Right cardiac atrium (tissue), 5 donors: Measurements from ENCODE around the gene RACK1. TPM values are rescaled to one million over a fixed set of nuclear protein-coding genes. Genes with fewer than 3 reads are reported as not detected.

Experiments
- ATAC-seq, 2 donors: fragments of 200-7000 bp; cut with Tn5 transposase; one replicate each; pipeline versions ENCODE4 v1.8.0 to v1.9.1; 2020; ENCODE audit warnings: moderate library complexity in 2 of 2, mild to moderate bottlenecking in 1 of 2
- DNase-seq, 3 donors: peaks; one replicate each; pipeline ENCODE4 v3.0.0-alpha.2; 2020
- H3K27ac ChIP-seq: one replicate; pipeline ENCODE4 v1.5.1; 2013; ENCODE audit warnings: mild to moderate bottlenecking, low read length, control low read depth, moderate library complexity
- H3K27me3 ChIP-seq: one replicate; pipeline ENCODE4 v1.6.1; 2013; ENCODE audit not compliant: control insufficient read depth, insufficient read depth
- H3K4me1 ChIP-seq: one replicate; pipeline ENCODE4 v1.6.1; 2013; ENCODE audit warnings: low read length; ENCODE audit not compliant: control insufficient read depth, insufficient read depth
- H3K4me3 ChIP-seq: one replicate; pipeline ENCODE4 v1.5.1; 2013; ENCODE audit warnings: low read length, control low read depth
- H3K9me3 ChIP-seq: one replicate; pipeline ENCODE4 v1.6.1; 2013; ENCODE audit warnings: low read length; ENCODE audit not compliant: control insufficient read depth
- WGBS: extraction: QIAGEN DNeasy Blood & Tissue Kit; methylation state at CpG from one replicate; pipeline ENCODE4 v1.1.7; 2013; 5-methylcytosine and 5-hydroxymethylcytosine counted together
- intact Hi-C, 4 donors: fragments of 100-400 bp; cut with DNase I; formaldehyde crosslinking; loops; one replicate each; pipeline versions ENCODE4 v1.11.0 to v1.14.0; 2022 to 2023
- polyA plus RNA-seq: library from polyadenylated mRNA; stranded (reverse); fragments of 200-250 nt; gene quantifications from one replicate; pipeline ENCODE4 v1.2.3, GENCODE V29; 2013
- total RNA-seq, 4 donors: library from RNA; stranded (reverse); fragmentation: NEBNext Ultra II Directional; extraction: Animal tissue kit (Norgen Biotek cat#: 25700); gene quantifications; one replicate each; pipeline ENCODE4 v1.2.1, GENCODE V29; 2021
- donor health status: healthy with polysubstance abuse.
- donor health status: DM: no; HTN: yes; CAD: no.
- donor health status: DM: no; HTN: no; CAD: no.
- donor health status: DM: no; HTN: yes; CAD: no; lungs with severe emphysema.
- donor health status: DM: yes; HTN: yes; CAD: no.

Gene RACK1
- total and polyA plus RNA-seq, 5 donors: 698 to 1,031 (median 753) TPM

- Histone ChIP-seq H3K27ac (peak overlapping the region; percentile 3), H3K4me3 (peak overlapping the region; percentile 89), H3K27me3 (no peaks in the 10 kb centered on the region), H3K9me3 (no peaks in the 10 kb centered on the region), H3K4me1 (no peaks in the 10 kb centered on the region)
- ATAC-seq (no peak), DNase-seq (no peak)
- 25% methylated on average over 2 of the region's 2 CpGs for WGBS
- intact Hi-C loops: no loop called here
Measured at GRCh38 chr5:181259283-181259682, 15.6 kb upstream of the RACK1 start.

GRCh38 chr5:181258576-181258975, 14.9 kb upstream of the RACK1 start:
- 52% methylated on average over 3 of the region's 3 CpGs for WGBS
- peak overlapping the region; percentile 89 for H3K4me3 ChIP-seq
- no peaks in the 10 kb centered on the region for H3K9me3 ChIP-seq
- intact Hi-C loops: no loop called here
- H3K27ac ChIP-seq: no peak overlapping the region
- ATAC-seq: no peak
- H3K27me3 ChIP-seq: no peaks in the 10 kb centered on the region
- DNase-seq: no peak
- H3K4me1 ChIP-seq: no peaks in the 10 kb centered on the region

- WGBS: 73% methylated on average over 7 of the region's 7 CpGs
- no peak for DNase-seq
- H3K9me3 ChIP-seq: no peaks in the 10 kb centered on the region
- ATAC-seq: no peak
- H3K27me3 ChIP-seq: no peaks in the 10 kb centered on the region
- no peak overlapping the region for H3K4me3 ChIP-seq
- H3K4me1 ChIP-seq: no peaks in the 10 kb centered on the region
- H3K27ac ChIP-seq: no peak overlapping the region
- intact Hi-C loops: no loop called here
Measured at GRCh38 chr5:181255836-181256578, 12.3 kb upstream of the RACK1 start.

- intact Hi-C loops: no loop called here
- no peak for DNase-seq
- WGBS: 32% methylated on average over 1 of the region's 1 CpG
- H3K27ac ChIP-seq: no peak overlapping the region
- no peaks in the 10 kb centered on the region for H3K4me1 ChIP-seq
- H3K9me3 ChIP-seq: no peaks in the 10 kb centered on the region
- H3K27me3 ChIP-seq: no peaks in the 10 kb centered on the region
- H3K4me3 ChIP-seq: no peak overlapping the region
- ATAC-seq: no peak
Measured at GRCh38 chr5:181255276-181255675, 11.6 kb upstream of the RACK1 start.

GRCh38 chr5:181248277-181248676, 4.6 kb upstream of the RACK1 start:
- Histone ChIP-seq H3K27ac (peak overlapping the region; percentile 86), H3K9me3 (no peaks in the 10 kb centered on the region), H3K4me3 (peak overlapping the region; percentile 48), H3K27me3 (no peaks in the 10 kb centered on the region), H3K4me1 (peaks cover 3% of the 10 kb centered on the region)
- WGBS: 68% methylated on average over 4 of the region's 4 CpGs
- DNase-seq (no peak), ATAC-seq (no peak)
- intact Hi-C loops: loop anchor here in 2 of 4 donors (10.0 kb wide), 1 partner anchor 63 kb away; no protein-coding TSS in a partner anchor

GRCh38 chr5:181246276-181247049, 2.8 kb upstream of the RACK1 start:
- intact Hi-C loops: loop anchor here in 2 of 4 donors (10.0 kb wide), 1 partner anchor 62 kb away; no protein-coding TSS in a partner anchor
- no peaks in the 10 kb centered on the region for H3K9me3 ChIP-seq
- H3K27ac ChIP-seq: peak overlapping the region; percentile 98
- peaks cover 6% of the 10 kb centered on the region for H3K4me1 ChIP-seq
- under 1% methylated on average over 55 of the region's 55 CpGs for WGBS
- H3K27me3 ChIP-seq: no peaks in the 10 kb centered on the region
- DNase-seq: peak; percentile 94 to 97 (median 97)
- ATAC-seq: peak; percentile 88 to 91
- peak overlapping the region; percentile 63 for H3K4me3 ChIP-seq

GRCh38 chr5:181245427-181246275, 1.9 kb upstream of the RACK1 start:
- Histone ChIP-seq H3K27me3 (no peaks in the 10 kb centered on the region), H3K27ac (peak overlapping the region; percentile 98), H3K4me3 (peak overlapping the region; percentile 63), H3K4me1 (peaks cover 6% of the 10 kb centered on the region), H3K9me3 (no peaks in the 10 kb centered on the region)
- DNase-seq (peak in 1 of 3 donors; percentile 57), ATAC-seq (no peak)
- intact Hi-C loops: loop anchor here in 3 of 4 donors (2.0 to 10.0 kb wide), 2 partner anchors 23 to 61 kb away; partner anchors contain the start of gene TRIM41 (in 1 of the 3)
- WGBS: 27% methylated on average over 34 of the region's 34 CpGs

GRCh38 chr5:181243018-181243563, 615 bp downstream of the RACK1 start:
- under 1% methylated on average over 25 of the region's 25 CpGs for WGBS
- no peaks in the 10 kb centered on the region for H3K27me3 ChIP-seq
- H3K4me3 ChIP-seq: peak overlapping the region; percentile 90
- peak overlapping the region; percentile 95 for H3K27ac ChIP-seq
- peaks cover 6% of the 10 kb centered on the region for H3K4me1 ChIP-seq
- intact Hi-C loops: loop anchor here in 2 of 4 donors (10.0 kb wide), 1 partner anchor 58 kb away; no protein-coding TSS in a partner anchor
- DNase-seq (no peak), ATAC-seq (peak; percentile 0)
- H3K9me3 ChIP-seq: no peaks in the 10 kb centered on the region

GRCh38 chr5:181242031-181242451, 1.7 kb downstream of the RACK1 start:
- Histone ChIP-seq H3K27me3 (no peaks in the 10 kb centered on the region), H3K4me3 (peak overlapping the region; percentile 90), H3K9me3 (no peaks in the 10 kb centered on the region), H3K4me1 (peaks cover 3% of the 10 kb centered on the region), H3K27ac (peak overlapping the region; percentile 43)
- ATAC-seq: no peak
- 24% methylated on average over 6 of the region's 6 CpGs for WGBS
- intact Hi-C loops: loop anchor here in 2 of 4 donors (10.0 kb wide), 1 partner anchor 57 kb away; no protein-coding TSS in a partner anchor
- DNase-seq: no peak

GRCh38 chr5:181241393-181241975, 2.2 kb downstream of the RACK1 start:
- WGBS: 35% methylated on average over 6 of the region's 6 CpGs
- DNase-seq (no peak), ATAC-seq (no peak)
- H3K4me3 ChIP-seq: no peak overlapping the region
- H3K27ac ChIP-seq: peak overlapping the region; percentile 16
- no peaks in the 10 kb centered on the region for H3K27me3 ChIP-seq
- intact Hi-C loops: loop anchor here in 2 of 4 donors (10.0 kb wide), 1 partner anchor 57 kb away; no protein-coding TSS in a partner anchor
- no peaks in the 10 kb centered on the region for H3K9me3 ChIP-seq
- peaks cover 3% of the 10 kb centered on the region for H3K4me1 ChIP-seq
